ENCODE data around the gene CTBP1.

CTBP1 gene

DNA sequence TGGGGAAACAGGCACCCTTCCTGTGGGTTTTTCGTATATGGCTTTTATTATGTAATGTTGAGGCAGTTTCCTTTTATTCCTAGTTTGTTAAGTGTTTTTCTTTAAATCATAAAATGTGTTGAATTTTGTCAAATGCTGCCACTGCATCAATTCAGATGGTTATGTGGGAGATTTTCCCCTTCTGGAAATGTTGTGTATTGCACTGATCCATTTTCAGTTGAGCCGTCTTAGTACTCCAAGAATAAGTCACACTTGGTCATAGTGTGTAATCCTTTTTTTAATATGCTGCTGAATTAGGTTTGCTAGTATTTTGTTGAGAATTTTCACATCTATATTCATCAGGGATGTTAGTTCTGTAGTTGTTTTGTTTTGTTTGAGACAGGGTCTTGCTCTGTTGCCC lies 9.5 kb upstream of the CTBP1 start:
- Histone ChIP-seq H3K36me3 (ENCODE audit: control insufficient read depth, insufficient read depth, low read length) (no peaks in the 10 kb centered on the region), H3K4me3 (replicated peaks; ENCODE audit: low read depth, low read length) (no peak overlapping the region), H3K27me3 (replicated peaks; ENCODE audit: control insufficient read depth, insufficient read depth, low read length) (no peaks in the 10 kb centered on the region)
- no peak for DNase-seq (ENCODE audit: extremely low read depth, insufficient read length)
- TF ChIP-seq, protein P1, sequence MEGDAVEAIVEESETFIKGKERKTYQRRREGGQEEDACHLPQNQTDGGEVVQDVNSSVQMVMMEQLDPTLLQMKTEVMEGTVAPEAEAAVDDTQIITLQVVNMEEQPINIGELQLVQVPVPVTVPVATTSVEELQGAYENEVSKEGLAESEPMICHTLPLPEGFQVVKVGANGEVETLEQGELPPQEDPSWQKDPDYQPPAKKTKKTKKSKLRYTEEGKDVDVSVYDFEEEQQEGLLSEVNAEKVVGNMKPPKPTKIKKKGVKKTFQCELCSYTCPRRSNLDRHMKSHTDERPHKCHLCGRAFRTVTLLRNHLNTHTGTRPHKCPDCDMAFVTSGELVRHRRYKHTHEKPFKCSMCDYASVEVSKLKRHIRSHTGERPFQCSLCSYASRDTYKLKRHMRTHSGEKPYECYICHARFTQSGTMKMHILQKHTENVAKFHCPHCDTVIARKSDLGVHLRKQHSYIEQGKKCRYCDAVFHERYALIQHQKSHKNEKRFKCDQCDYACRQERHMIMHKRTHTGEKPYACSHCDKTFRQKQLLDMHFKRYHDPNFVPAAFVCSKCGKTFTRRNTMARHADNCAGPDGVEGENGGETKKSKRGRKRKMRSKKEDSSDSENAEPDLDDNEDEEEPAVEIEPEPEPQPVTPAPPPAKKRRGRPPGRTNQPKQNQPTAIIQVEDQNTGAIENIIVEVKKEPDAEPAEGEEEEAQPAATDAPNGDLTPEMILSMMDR (IDR thresholded peaks at IDR 0.05; ENCODE audit: insufficient read depth, low read length, poor library complexity, severe bottlenecking) = no peak

DNA sequence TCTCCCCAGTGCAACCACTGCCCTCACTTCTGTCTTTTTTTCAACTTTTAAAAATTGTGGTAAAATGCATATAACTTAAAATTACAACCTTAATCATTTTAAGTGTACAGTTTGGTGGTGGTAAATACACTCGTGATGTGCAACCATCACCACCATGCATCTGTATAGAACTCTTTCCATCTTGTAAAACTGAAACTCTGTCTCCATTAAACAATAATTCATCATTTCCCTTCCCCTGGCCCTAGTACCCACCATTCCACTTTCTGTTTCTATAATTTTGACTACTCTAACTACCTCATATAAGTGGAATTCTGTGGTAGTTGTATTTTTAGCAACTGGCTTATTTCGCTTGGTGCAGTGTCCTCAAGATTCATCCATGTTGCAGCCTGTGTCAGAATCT lies 6.8 kb upstream of the CTBP1 start:
- no peaks in the 10 kb centered on the region for H3K27me3 ChIP-seq (replicated peaks; ENCODE audit: control insufficient read depth, insufficient read depth, low read length)
- no peak for DNase-seq (ENCODE audit: extremely low read depth, insufficient read length)
- TF ChIP-seq, protein P1 (IDR thresholded peaks at IDR 0.05; ENCODE audit: insufficient read depth, low read length, poor library complexity, severe bottlenecking) = no peak
- H3K36me3 ChIP-seq (ENCODE audit: control insufficient read depth, insufficient read depth, low read length) = no peaks in the 10 kb centered on the region; the same call in 1 of the 2 replicates
- no peak overlapping the region for H3K4me3 ChIP-seq (replicated peaks; ENCODE audit: low read depth, low read length)

DNA sequence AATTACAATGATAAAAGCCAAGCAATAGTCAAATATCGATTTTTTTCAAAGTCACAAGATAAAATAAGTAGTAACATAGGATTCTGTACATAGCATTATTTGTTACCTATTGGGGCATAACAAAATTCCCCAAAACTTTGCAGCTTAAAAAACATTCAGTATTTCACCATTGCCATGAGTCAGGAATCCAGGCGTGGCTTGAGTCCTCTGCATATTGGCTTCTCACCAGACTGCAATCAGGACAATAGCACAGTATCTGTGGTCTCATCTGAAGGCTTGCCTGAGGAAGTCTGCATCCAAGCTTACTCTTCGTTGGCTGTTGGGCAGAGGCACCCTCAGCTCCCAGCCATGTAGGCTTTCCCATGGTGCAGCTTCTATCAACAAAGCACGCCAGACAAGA lies 6.2 kb upstream of the CTBP1 start:
- H3K4me3 ChIP-seq (replicated peaks; ENCODE audit: low read depth, low read length) = no peak overlapping the region
- no peaks in the 10 kb centered on the region for H3K27me3 ChIP-seq (replicated peaks; ENCODE audit: control insufficient read depth, insufficient read depth, low read length)
- TF ChIP-seq, protein P1 (IDR thresholded peaks at IDR 0.05; ENCODE audit: insufficient read depth, low read length, poor library complexity, severe bottlenecking) = no peak
- no peak for DNase-seq (ENCODE audit: extremely low read depth, insufficient read length)
- no peaks in the 10 kb centered on the region; the same call in 1 of the 2 replicates for H3K36me3 ChIP-seq (ENCODE audit: control insufficient read depth, insufficient read depth, low read length)

DNA sequence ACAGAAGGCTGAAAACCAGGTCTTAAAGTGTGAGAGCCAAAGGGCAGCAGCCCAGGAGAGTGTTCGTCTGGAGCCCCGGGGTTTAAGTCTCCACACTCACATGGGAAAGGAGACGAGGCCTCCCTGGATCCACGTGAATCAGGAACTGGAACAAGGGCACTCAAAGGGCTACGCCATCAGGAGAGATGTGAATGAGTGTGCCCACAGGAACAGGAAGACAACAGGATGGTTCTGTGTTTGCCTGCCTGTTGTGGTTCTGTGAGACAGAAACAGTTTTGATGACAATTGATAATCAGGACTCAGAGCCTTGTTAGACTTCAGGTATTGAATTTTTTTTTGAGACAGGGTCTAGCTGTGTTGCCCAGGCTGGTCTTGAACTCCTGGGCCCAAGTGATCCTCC lies 4.9 kb upstream of the CTBP1 start:
- H3K4me3 ChIP-seq (replicated peaks; ENCODE audit: low read depth, low read length) = no peak overlapping the region

DNA sequence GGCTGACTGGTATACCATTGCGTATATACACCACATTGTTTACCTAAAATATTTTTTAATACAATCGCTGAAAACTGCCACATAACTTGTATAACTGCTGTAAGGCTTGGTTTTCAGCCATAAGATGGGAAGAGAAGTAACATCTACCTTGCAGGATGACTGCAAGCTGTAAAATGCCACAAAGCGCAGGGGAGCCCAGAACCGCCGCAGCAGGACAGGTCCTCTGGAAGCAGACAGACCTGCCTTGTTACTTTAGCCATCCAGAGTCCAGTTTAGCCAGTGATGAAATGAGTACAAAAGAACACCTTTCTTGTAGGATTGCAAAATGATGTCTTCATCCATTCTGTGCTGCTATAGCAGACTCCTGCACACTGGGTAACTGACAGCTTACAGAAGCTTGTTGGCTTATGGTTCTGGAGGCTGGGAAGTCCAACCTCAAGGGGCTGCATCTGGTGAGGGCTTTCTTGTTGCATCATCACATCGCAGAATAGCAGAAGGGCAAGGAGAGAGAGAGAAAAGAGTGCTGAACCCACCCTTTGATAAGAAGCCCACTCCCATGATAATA lies 4.1 kb upstream of the CTBP1 start:
- DNase-seq (ENCODE audit: extremely low read depth, insufficient read length) = no peak
- TF ChIP-seq, protein P1 (IDR thresholded peaks at IDR 0.05; ENCODE audit: insufficient read depth, low read length, poor library complexity, severe bottlenecking) = no peak
- Histone ChIP-seq H3K4me3 (replicated peaks; ENCODE audit: low read depth, low read length) (no peak overlapping the region), H3K36me3 (ENCODE audit: control insufficient read depth, insufficient read depth, low read length) (no peaks in the 10 kb centered on the region; the same call in 1 of the 2 replicates), H3K27me3 (replicated peaks; ENCODE audit: control insufficient read depth, insufficient read depth, low read length) (no peaks in the 10 kb centered on the region)

More for the DNA sequence above, 4.9 kb upstream of the CTBP1 start:
- TF ChIP-seq, protein P1 (IDR thresholded peaks at IDR 0.05; ENCODE audit: insufficient read depth, low read length, poor library complexity, severe bottlenecking) = no peak
- no peaks in the 10 kb centered on the region for H3K27me3 ChIP-seq (replicated peaks; ENCODE audit: control insufficient read depth, insufficient read depth, low read length)
- DNase-seq (ENCODE audit: extremely low read depth, insufficient read length) = no peak
- no peaks in the 10 kb centered on the region; the same call in 1 of the 2 replicates for H3K36me3 ChIP-seq (ENCODE audit: control insufficient read depth, insufficient read depth, low read length)

DNA sequence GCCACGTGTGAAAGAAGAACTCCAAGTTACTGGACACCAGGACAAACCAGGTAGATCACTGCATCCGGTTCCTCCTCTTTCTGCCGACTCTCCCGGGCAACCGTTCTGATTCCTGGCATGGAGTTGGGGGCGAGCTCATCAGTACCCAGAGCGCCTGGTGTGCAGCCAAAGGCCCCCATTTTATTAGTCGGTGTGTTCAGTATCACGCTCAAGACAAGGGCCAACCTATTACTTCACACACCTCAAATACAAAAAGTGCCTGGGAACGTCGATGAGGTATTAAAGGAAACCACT lies 2.8 kb upstream of the CTBP1 start:
- no peaks in the 10 kb centered on the region for H3K27me3 ChIP-seq (replicated peaks; ENCODE audit: control insufficient read depth, insufficient read depth, low read length)
- H3K36me3 ChIP-seq (ENCODE audit: control insufficient read depth, insufficient read depth, low read length) = no peaks in the 10 kb centered on the region; the same call in 1 of the 2 replicates
- DNase-seq (ENCODE audit: extremely low read depth, insufficient read length) = no peak
- TF ChIP-seq, protein P1 (IDR thresholded peaks at IDR 0.05; ENCODE audit: insufficient read depth, low read length, poor library complexity, severe bottlenecking) = no peak
- no peak overlapping the region for H3K4me3 ChIP-seq (replicated peaks; ENCODE audit: low read depth, low read length)
